Measurements from ENCODE around the gene ZFYVE21.

The ZFYVE21 gene

GRCh38 chr14:103700753-103701490 is 14.7 kb upstream of the ZFYVE21 start:
- TF ChIP-seq CTCF (conservative IDR thresholded peaks at IDR 0.05; ENCODE audit: low read depth, low read length), result no peak
- no peak for DNase-seq (ENCODE audit: low read depth)
- H3K4me3 ChIP-seq (ENCODE audit: low read depth, low read length), result no peak overlapping the region

- H3K4me3 ChIP-seq (ENCODE audit: low read depth, low read length), result no peak overlapping the region
- no peak for DNase-seq (ENCODE audit: low read depth)
- no peak for TF ChIP-seq CTCF (conservative IDR thresholded peaks at IDR 0.05; ENCODE audit: low read depth, low read length)
Measured at GRCh38 chr14:103702095-103702494, 13.5 kb upstream of the ZFYVE21 start.

- no peak overlapping the region for H3K4me3 ChIP-seq (ENCODE audit: low read depth, low read length)
- TF ChIP-seq CTCF (conservative IDR thresholded peaks at IDR 0.05; ENCODE audit: low read depth, low read length), result no peak
- DNase-seq (ENCODE audit: low read depth), result no peak
Measured at GRCh38 chr14:103702497-103703432, 12.8 kb upstream of the ZFYVE21 start.

- H3K4me3 ChIP-seq (ENCODE audit: low read depth, low read length), result no peak overlapping the region
- TF ChIP-seq CTCF (conservative IDR thresholded peaks at IDR 0.05; ENCODE audit: low read depth, low read length), result no peak
- DNase-seq (ENCODE audit: low read depth), result peak; percentile 39
Measured at GRCh38 chr14:103703433-103704385, 11.9 kb upstream of the ZFYVE21 start.

GRCh38 chr14:103704708-103705107 is 10.9 kb upstream of the ZFYVE21 start:
- no peak overlapping the region for H3K4me3 ChIP-seq (ENCODE audit: low read depth, low read length)
- no peak for DNase-seq (ENCODE audit: low read depth)
- TF ChIP-seq CTCF (conservative IDR thresholded peaks at IDR 0.05; ENCODE audit: low read depth, low read length), result no peak

GRCh38 chr14:103705118-103705503 is 10.5 kb upstream of the ZFYVE21 start:
- DNase-seq (ENCODE audit: low read depth), result no peak
- H3K4me3 ChIP-seq (ENCODE audit: low read depth, low read length), result no peak overlapping the region
- no peak for TF ChIP-seq CTCF (conservative IDR thresholded peaks at IDR 0.05; ENCODE audit: low read depth, low read length)

Measured in choroid plexus epithelial cell (primary cell).